Measurements from ENCODE around the gene PFN2. TPM values are rescaled to one million over a fixed set of nuclear protein-coding genes. Genes with fewer than 3 reads are reported as not detected.
"Not testable (repeated sequence)": the region's sequence is repeated elsewhere in the genome, so short reads cannot be mapped to it uniquely, and the experiment has no call there.

PFN2 gene, protein sequence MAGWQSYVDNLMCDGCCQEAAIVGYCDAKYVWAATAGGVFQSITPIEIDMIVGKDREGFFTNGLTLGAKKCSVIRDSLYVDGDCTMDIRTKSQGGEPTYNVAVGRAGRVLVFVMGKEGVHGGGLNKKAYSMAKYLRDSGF
- 393 and 470 TPM in 2 replicates for total RNA-seq (2014; rRNA removed; shearing (Covaris generic))

DNA sequence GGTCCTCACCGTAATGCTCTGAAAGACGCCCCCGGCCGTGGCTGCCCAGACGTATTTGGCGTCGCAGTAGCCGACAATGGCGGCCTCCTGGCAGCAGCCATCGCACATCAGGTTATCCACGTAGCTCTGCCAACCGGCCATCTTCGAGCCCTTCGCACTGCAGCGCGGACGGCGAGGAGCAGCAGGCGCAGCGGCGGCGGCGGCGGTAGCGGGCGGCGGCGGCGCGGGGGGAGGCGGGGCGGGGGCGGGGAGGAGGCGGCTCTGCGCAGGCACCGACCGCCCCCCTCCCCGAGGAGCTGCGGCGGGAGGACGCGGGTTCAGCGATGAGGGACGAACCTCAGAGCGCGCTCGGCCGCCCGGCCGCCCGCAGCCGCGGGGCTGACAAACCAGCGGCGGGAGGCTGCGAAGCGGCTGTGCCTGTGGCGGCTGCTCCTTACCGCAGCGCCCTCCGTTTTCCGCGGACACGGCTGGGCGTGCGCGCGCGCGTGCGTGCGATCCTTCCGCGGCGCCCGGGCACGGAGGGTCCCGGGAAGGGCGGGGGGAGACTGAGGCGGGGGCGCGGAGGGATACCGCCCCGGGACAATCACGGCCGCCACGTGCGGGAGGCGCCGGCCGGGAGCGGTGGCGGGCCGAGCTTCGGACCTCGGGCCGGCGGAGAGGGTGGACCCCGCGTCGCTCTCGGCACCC is at the start of gene PFN2:
TSS of gene PFN2 (minus strand) at position 180 of the 687 bp plus-strand sequence. CDS start at position 141, 39 bp downstream.
- peak; percentile 74 for DNase-seq (ENCODE audit: low read depth)

DNA sequence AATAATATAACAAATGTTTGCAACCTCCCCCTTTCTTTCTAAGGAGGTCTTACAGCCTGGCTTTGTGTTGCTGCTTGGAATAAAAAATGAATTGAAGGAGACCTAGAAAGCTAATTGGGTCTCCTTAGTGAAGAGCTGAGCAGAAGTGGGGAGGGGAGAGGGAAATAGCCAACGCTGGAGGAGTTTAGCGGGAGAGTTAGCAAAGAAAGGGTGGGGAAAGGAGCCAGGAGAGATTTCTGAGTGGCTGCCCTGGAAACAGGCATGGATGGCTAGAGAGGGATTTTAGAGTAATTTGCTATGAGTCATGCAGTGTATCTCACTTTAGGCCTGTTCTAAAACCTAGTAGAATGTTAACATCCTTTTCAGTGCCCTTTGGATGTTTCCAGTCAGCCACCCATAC is 45.2 kb upstream of the PFN2 start:
- DNase-seq (ENCODE audit: low read depth) = peak; percentile 27

DNA sequence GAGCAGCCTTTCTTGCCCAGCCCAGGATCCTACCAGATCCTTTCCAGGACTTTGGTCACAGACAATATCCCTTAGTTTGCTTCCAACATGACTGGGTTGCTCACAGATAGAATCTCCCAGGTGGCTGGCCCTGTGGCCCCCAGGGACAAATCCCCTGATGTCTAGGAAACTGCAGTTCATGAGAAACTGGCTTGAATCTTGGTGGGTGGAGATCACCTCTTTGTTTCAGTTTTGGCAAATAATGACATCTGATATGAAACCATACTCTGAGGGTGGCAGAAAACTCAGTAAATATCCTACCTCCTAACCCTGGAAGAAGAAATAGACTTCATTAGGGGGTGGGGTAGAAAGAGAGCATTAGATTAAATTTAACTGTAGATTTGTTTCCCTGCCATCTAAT is 44.1 kb upstream of the PFN2 start:
- no peak for DNase-seq (ENCODE audit: low read depth)

DNA sequence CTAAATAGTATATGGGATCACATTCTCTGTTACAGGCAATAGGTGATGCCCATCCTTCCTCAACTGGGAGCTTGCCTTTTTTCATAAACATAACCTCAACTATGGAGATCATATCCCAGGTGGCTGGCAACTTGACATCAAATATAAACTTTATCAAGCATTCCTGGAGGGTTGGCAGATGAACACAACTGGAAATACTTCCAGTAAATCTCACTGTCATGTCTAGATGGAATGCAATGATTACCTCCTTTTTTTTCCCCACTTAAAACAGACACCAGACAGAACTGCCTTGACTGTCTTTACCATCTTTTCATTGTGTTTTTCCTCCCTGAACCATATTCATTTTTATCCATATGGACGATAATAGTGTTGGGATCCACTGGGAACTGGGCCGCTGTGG is 43.1 kb upstream of the PFN2 start:
- DNase-seq (ENCODE audit: low read depth) = no peak

DNA sequence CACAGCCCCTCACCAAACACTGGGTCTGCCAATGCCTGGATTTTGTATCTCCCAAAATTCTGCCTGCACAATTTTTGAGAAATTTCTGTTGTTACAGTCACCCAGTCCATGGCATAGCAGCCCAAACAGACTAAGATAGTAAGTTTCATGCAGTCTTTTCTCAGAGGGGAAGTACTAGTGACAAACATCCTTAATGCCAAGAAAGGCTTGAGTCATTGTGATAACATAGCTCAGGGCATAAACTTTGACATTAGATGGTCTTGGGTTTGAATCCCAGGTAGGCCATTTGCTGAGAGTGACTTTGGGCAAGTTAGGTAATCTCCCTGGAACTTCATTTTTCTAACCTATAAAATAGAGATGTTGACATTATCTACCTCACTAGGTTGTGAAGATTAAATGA is 36.1 kb upstream of the PFN2 start:
- peak; percentile 52 for DNase-seq (ENCODE audit: low read depth)

DNA sequence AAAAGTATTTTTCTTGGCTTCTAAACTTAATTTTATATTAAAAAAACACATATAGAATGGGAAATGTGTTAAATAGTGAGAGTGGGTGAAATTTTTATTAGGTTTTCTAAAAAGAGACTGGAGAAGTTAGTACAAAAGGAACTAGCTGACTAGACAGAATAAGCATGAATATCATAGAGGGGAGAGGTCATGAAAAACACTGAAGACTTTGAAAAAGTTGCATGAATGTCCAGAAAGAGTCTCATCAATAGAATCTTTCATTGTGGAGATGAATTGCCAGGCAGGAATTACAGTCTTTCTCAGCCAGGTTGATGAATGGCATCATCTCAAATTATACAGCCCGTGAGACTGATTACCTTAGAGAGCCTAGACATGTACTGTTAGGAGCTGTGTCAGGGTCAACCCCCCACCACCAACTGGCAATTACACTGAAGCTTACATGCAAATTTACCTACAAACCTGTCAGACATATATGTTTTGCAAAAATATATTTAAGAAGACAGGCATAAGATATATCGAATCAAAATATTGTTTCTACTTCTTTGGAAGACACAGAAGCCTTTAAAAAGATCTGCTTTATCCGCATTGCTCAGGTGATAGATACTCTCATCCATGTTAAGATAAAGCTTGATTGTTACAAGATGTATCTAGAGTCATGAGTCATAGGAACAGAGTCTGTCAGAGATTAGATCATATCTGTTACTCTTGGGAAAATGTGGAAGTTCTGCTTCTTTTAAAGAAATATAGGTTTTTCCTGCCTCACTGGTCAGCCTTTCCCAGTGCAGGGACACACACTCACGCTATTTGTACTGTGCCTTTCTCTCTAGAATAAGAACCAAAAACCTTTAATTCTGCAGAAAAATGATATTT is 34.8 kb upstream of the PFN2 start:
- DNase-seq (ENCODE audit: low read depth) = peak; percentile 60

DNA sequence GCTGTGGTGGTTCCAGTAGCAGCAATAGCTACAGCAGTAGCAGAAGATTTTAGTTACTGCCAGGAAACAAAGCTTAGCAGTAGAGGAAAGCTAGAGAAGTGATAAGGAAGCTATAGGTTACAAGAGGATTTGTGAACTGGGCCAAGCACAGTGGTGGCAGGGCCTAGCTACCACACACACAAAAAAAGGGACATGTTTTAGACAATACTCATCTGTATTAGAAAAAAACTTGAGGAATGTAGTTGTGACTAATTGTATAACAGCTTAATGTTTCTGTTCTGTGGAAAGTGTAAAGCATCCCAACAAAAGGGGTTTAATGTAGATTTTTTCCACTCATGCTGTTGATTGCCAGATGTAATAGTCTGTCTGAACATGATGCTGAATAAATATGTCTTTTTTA is 29.9 kb upstream of the PFN2 start:
- DNase-seq (ENCODE audit: low read depth) = no peak

DNA sequence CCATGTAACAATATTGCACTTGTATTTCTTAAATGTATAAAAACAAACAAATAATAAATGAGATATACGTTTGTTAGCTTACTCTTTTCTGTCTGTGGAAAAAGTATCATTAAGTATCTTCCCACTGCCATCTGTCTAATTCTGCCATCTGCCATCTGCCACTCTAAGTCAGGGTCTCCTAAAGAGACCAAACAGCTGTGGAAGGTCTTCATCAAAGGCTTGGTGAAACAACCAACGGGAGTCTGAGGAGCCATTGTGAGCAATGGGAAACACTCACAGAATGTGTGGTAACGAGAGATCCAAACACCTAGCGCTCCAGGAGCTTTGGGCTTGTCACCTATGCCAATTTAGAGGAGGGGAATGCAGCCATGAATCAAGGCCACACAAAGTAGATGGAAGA is 28.7 kb upstream of the PFN2 start:
- no peak for DNase-seq (ENCODE audit: low read depth)

DNA sequence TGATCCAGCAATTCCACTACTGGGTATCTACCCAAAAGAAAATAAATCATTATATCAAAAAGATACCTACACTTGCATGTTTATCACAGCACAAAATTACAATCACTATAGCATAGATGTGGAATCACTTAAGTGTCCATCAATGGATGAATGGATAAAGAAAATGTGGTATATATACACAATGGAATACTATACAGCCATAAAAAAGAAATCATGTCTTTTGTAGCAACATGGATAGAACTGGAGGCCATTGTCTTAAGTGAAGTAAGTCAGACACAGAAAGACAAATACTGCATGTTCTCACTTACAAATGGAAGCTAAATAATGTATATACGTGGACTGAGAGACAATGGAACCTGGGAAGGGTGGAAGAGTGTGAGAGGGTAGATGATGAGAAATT is 28.3 kb upstream of the PFN2 start:
- DNase-seq (ENCODE audit: low read depth) = no peak

DNA sequence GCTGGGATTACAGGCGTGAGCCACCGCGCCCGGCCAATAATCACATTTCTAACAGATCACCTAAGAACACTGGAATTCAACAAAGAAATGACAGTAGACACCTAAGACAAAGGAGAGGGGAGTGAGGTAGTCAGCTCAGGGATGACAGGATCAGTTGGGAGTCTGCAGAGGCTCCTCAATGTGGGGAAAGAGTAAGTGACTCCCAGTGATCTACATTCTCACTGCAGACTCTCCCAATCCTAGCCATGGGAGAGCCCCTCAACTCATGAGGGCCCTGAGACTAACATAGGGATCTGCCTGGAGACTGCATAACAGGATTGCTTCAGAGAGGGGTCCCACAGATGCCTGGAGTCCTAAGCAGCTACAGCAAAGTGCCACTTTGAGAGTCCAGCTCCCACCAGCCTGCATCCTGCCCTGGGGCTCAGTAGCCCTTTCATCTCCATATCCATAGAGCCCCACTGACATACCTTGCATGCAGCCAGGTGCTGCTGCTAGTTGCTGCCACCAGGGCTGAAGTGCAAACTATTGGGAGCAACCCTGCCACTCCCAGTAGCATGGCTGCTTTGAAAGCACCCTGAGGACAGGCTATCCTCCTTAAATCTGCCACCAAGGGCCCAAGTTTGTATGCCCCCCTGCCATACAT is 21.8 kb upstream of the PFN2 start:
- DNase-seq (ENCODE audit: low read depth) = no peak

DNA sequence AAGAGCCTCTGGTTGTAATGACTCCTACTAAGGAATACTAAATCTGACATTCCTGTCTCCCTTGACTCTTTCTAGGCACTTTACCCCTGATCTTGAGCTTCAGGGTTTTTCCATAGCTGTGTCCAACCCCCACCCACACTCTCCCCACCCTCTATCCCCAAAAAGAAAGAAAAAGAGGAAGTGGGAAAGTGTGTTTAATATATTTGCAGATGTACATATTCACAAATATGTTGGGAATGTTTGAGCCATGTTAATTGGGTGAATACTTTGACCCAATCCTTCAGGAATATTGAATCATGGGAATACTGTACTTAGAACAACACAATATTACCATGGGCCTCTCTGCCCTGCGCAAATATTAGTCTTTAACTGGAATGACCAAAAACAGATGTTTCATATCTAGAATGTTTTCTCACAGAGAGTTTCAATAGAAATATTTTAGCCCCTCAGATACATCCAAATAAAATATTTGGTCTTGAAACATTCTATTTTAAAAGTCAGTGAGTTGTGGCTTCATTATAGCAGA is 19.8 kb upstream of the PFN2 start:
- DNase-seq (ENCODE audit: low read depth) = no peak

DNA sequence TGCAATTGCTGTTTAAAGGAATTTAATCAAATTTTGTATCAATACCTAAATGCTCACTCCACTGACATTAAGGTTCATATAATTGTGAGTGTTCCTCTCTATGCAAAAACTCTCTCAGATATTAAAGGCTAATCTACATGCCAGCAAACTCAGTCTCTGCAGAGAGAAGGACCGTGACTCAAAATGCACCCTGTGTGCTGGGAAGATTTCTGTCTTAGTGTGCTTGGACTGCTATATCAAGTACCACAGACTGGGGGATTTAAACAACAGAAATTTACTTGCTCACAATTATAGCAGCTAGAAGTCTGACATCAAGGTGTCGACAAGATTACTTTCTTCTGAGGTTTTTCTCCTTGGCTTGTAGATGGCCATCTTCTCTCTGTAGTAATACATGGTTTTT is 18.6 kb upstream of the PFN2 start:
- DNase-seq (ENCODE audit: low read depth) = no peak

DNA sequence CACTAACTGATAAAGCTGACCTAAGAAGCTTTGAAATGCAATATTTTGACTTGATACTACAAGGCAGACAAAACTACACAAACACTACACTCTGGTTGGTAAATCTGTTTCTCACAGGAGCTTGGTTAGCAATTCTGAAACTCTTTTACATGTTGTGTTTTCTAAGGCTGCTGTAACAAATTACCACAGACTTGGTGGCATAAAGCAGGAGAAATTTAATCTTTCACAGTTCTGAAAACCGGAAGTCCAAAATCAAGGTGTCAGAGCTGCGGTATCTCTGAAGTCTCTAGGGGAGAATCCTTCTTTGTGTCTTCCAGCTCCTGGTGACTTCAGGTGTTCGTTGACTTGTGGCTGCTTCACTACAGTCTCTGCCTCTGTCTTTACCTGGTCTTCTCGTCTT is 12.9 kb upstream of the PFN2 start:
- no peak for DNase-seq (ENCODE audit: low read depth)

DNA sequence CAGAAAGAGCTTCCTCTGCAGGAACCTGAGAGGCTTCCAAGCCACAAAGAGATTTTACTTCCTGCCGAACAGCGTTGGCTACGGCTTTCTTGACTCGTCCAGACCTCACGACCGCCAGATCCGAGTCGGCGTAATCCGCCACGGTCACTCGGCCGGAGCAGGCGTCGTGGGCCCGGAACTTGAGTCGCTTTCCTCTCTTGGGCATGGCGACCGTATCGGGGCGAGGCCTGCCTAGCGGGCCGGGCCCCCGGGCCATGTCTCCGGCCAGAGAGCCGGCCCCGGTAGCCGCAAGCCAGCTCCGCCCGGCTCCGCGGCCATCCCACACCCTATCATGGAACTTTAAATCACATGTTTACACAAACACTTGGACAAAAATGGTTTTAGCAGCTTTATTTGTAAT is 12.4 kb upstream of the PFN2 start:
- not testable (repeated sequence) for DNase-seq (ENCODE audit: low read depth)

DNA sequence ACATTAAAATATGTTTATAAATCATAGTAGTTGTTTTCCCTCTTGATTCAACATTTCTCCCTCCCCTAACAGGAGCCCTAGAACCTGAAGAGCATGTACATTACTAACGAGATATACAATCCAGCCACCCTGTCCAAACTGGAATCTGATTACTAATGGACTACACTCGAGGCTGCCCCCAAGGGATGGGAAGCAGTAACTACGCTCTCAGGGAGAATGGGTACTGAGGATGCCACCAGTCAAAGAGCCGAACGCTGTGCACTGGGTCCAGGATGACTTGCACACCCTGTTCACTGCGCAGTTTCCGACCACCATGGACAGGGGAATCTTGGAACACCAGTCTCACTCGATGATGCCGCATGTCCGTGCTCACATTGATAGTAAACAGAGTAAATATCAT is 11.3 kb upstream of the PFN2 start:
- DNase-seq (ENCODE audit: low read depth) = not testable (repeated sequence)

DNA sequence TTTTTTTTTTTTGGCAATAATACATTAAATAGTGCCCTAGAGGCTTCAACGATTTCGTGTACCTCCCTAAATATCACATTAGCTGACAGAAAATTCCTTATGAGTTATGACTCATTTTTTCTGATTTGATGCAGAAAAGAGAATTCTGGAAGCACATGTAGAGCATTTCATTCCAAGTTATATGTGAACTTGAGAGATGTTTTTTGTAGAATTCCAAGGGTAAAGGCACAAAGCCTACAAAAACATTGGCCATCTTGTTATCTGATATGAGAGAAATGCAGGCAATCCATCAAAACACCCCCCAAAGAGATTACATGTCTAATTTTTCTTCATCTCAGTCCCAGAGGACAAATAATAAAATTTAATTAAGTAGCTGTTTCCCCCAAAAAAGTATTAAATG is 6.7 kb upstream of the PFN2 start:
- DNase-seq (ENCODE audit: low read depth) = no peak

DNA sequence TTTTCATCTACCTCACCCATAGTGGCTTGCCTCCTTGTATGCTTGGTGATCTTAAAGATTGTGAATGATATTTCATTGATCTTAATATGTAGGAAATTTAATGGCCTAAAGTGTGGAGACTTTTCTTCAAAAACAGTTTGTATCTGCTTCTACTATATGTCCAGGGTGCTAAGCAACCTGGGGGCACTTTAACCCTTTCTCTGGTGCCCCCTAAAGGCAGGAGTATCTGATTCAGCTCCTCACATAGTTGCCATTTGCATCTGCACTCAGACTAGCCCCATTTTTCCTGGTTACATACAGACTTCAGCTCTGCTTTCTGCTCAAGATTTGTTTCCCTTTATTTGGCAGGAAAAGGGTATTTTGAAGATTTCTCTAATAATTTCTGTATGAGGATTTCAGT is 5.2 kb upstream of the PFN2 start:
- DNase-seq (ENCODE audit: low read depth) = no peak

DNA sequence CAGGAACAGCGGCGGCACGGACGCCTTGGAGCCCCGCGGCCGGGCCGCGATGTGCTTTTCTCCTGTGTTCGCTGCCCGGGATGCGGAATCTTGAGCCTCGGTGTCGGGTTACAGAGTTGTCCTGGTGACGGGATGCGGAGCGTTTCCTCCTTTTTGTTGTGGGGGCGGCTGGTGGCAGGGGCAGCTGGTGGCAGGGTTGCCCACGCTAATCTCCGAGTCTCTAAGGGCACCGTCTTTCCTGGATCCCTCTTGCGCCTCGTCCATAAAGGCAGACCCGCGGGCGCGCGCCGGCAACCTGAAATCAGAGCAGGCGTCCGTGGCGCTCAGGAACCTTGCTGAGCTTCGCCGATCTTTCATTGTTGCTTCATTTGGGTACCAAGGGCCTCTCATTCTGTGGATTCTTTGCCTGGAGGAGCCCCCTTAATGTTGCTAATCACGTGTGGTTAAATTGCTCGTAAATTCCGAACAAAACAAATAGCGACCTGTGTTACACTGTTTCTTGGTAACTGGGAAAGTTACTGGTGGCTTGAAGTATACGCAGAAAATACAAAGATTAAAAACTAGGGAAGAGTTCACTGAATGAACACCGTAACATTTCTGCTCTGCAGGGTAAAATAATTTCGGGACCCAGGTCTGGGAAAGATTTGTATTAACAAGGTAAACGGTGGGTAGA is 844 bp upstream of the PFN2 start:
- peak; percentile 83 for DNase-seq (ENCODE audit: low read depth)

DNA sequence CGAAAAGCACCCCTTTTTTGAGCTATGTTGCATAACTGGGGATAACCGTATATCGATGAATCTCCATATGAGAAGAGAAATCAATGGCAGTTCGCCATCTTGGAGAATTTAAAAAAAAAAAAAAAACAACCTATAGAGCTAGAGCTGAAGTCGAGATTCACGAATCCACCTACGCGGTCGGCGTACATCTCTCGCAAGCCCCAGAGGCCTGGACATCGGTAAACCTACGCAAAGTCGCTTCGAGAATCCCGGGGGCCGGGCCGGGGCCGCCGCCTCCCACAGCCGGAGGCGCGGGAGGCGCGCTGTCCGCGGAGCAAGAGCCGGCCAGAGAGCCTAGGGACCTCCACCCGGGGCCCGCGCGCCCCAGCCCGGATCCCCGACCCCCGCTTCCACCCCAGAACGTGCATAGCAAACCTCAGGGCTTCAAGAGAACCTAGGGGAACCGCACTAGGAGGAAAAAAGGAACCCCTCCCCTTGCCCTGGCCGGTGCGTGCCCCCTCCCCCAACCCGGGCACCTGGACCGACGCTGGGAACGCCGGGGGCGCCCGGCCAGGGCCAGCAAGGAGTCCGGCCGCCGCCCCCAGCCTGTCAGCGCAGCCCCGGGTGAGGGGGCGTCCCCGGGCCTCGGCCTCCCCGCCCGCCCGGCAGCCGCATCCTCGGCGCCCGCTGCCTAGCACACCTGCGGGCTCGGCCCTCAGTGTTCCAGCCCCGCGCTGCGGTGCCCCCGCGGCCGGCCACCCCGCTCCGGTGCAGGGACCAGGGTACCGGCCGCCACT is 567 bp downstream of the PFN2 start:
- DNase-seq (ENCODE audit: low read depth) = peak; percentile 81

DNA sequence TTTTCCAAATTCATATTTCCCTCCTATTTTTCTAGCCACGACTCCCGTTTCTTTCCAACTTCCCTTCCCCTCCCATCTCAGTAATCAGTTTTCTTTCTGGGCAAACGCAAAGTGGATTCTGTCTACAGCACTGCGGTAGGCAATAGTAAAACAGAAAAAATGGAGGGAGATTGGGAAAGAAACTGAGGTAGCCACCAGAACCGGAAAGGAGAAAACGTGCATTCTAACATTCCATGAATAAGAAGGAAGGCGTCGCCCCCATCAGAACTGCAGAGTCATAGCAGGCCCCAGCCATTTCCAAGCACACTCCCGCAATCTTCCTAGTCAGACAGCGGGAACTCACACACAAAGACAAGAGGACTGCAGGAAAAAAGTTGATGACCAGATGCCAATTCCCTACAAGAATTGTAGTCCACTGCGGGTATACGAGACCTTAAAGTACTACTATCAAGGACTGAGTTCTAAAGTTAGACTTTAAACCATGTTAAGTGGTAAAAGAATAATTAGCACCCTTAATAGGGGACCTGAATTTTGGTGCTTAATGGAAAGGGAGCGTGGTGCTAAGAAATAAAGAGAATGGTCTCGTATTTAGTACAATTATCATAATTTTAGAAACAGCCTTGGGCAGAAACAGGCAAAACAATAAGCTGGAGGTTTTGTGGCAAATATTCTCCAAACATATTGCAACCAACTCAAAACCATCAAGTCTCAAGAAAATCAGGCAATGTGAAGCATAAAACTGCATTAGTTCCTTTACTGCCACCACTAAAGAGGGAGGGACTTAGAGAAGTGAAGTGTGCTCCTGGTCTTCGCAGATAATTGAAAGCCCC is 1.4 kb downstream of the PFN2 start:
- DNase-seq (ENCODE audit: low read depth) = peak; percentile 93

All from M059J (cell line).